GM18517 (cell line): Measurements from ENCODE around the gene RNLS.
A peak's percentile ranks its signal among the peaks of the same experiment; 100 is the strongest.

Experiments
- ATAC-seq: cut with Tn5 transposase; IDR thresholded peaks from one replicate; pipeline ENCODE4 v1.9.1; 2021; ENCODE audit warnings: mild to moderate bottlenecking, moderate library complexity; ENCODE audit not compliant: unreplicated experiment

Gene RNLS

GRCh38 chr10:88395677-88396076 lies 187.4 kb downstream of the RNLS start:
- ATAC-seq: no peak

GRCh38 chr10:88392222-88392621 lies 190.9 kb downstream of the RNLS start:
- ATAC-seq: peak; percentile 76

- no peak for ATAC-seq
These were observed 193.1 kb downstream of the RNLS start for GRCh38 chr10:88390041-88390440.

- no peak for ATAC-seq
These were observed 193.7 kb downstream of the RNLS start for GRCh38 chr10:88389456-88389855.

GRCh38 chr10:88388324-88388723 lies 194.8 kb downstream of the RNLS start:
- ATAC-seq: no peak

- ATAC-seq: no peak
These were observed 196.0 kb downstream of the RNLS start for GRCh38 chr10:88386821-88387773.

GRCh38 chr10:88386204-88386788 lies 196.8 kb downstream of the RNLS start:
- ATAC-seq: peak; percentile 56

- peak; percentile 58 for ATAC-seq
These were observed 197.4 kb downstream of the RNLS start for GRCh38 chr10:88385601-88386203.

- ATAC-seq: no peak
These were observed 199.8 kb downstream of the RNLS start for GRCh38 chr10:88383276-88383675.

- no peak for ATAC-seq
These were observed 200.4 kb downstream of the RNLS start for GRCh38 chr10:88382699-88383098.

GRCh38 chr10:88379575-88379974 lies 203.5 kb downstream of the RNLS start:
- no peak for ATAC-seq

- ATAC-seq: no peak
These were observed 205.6 kb downstream of the RNLS start for GRCh38 chr10:88377510-88377909.

GRCh38 chr10:88374392-88375175 lies 208.5 kb downstream of the RNLS start:
- ATAC-seq: no peak

GRCh38 chr10:88372881-88373592 lies 210.1 kb downstream of the RNLS start:
- ATAC-seq: no peak

- no peak for ATAC-seq
These were observed 210.9 kb downstream of the RNLS start for GRCh38 chr10:88372051-88372715.

GRCh38 chr10:88370713-88371112 lies 212.4 kb downstream of the RNLS start:
- ATAC-seq: no peak

- ATAC-seq: no peak
These were observed 216.3 kb downstream of the RNLS start for GRCh38 chr10:88366772-88367171.

GRCh38 chr10:88361995-88362807 lies 220.9 kb downstream of the RNLS start:
- ATAC-seq: no peak

GRCh38 chr10:88361494-88361893 lies 221.6 kb downstream of the RNLS start:
- ATAC-seq: no peak
